ENCODE data around the gene ROR2.
"Not testable (repeated sequence)": the region's sequence is repeated elsewhere in the genome, so short reads cannot be mapped to it uniquely, and the experiment has no call there.

ROR2 gene

GRCh38 chr9:91532325-91532724 is 417.7 kb downstream of the ROR2 start:
- H3K4me3 ChIP-seq (ENCODE audit: control insufficient read depth, low read depth, low read length): no peak overlapping the region
- DNase-seq (ENCODE audit: low read depth): peak; percentile 35

GRCh38 chr9:91530829-91531228 is 419.2 kb downstream of the ROR2 start:
- no peak for DNase-seq (ENCODE audit: low read depth)
- no peak overlapping the region for H3K4me3 ChIP-seq (ENCODE audit: control insufficient read depth, low read depth, low read length)
- TF ChIP-seq CTCF (conservative IDR thresholded peaks at IDR 0.05; ENCODE audit: control insufficient read depth, insufficient read depth, low read depth, low read length): no peak

More at GRCh38 chr9:91532325-91532724, 417.7 kb downstream of the ROR2 start:
- TF ChIP-seq CTCF (conservative IDR thresholded peaks at IDR 0.05; ENCODE audit: control insufficient read depth, insufficient read depth, low read depth, low read length): no peak

DNA sequence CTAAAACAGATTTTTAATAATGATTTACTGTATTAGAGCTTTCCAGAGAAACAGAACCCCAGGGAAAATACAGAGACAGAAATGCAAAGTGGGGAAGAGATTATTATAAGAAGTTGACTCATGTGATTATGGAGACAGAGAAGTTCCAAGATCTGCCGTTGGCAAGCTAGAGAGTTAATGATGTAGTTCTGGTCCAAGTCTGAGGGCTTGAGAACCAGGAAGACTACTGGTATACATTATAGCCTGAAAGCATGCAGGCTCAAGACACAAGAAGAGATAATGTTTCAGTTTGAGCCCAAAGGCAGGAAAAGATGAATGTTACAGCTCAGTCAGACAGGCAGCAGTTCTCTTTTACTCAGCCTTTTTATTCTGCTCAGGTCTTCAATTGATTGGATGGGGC is 427.5 kb downstream of the ROR2 start:
- TF ChIP-seq CTCF (conservative IDR thresholded peaks at IDR 0.05; ENCODE audit: control insufficient read depth, insufficient read depth, low read depth, low read length): no peak
- no peak for DNase-seq (ENCODE audit: low read depth)
- H3K4me3 ChIP-seq (ENCODE audit: control insufficient read depth, low read depth, low read length): no peak overlapping the region

DNA sequence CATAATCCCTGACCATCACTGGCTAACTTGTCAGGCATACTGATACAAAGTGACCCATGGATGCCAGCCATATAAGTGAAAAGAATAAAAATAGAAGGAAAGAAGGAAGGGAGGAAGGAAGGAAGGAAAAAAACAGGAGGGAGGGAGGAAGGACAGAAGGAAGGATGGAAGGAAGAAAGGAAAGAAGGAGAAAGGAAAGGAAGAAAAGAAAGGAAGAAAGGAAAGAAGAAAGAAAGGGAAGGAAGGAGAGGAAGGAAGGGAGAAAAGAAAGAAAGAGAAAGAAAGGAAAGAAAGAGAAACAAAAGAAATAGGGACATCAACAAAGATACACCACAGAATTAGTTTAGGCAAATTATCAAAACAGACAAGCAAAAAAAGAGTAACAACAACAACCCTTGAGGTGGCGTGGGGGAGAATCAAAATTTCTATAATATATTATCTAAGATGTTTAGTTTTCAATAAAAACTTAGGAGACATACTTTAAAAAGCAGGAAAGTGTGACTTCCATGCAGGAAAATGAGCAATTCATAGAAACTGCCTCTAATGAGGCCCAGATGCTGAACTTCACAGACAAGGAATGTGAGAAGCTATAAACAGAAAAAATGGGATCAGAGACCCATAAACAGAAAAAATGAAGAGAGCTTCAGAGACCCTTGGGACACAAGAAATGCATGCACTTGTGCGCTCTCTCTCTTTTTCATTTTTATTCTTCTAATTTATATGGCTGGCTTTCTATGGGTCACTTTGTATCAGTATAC is 430.3 kb downstream of the ROR2 start:
- no peak overlapping the region for H3K4me3 ChIP-seq (ENCODE audit: control insufficient read depth, low read depth, low read length)
- DNase-seq (ENCODE audit: low read depth): no peak
- no peak for TF ChIP-seq CTCF (conservative IDR thresholded peaks at IDR 0.05; ENCODE audit: control insufficient read depth, insufficient read depth, low read depth, low read length)

- no peak overlapping the region for H3K4me3 ChIP-seq (ENCODE audit: control insufficient read depth, low read depth, low read length)
- TF ChIP-seq CTCF (conservative IDR thresholded peaks at IDR 0.05; ENCODE audit: control insufficient read depth, insufficient read depth, low read depth, low read length): no peak
- no peak for DNase-seq (ENCODE audit: low read depth)
These were observed 431.6 kb downstream of the ROR2 start for GRCh38 chr9:91518462-91518861.

DNA sequence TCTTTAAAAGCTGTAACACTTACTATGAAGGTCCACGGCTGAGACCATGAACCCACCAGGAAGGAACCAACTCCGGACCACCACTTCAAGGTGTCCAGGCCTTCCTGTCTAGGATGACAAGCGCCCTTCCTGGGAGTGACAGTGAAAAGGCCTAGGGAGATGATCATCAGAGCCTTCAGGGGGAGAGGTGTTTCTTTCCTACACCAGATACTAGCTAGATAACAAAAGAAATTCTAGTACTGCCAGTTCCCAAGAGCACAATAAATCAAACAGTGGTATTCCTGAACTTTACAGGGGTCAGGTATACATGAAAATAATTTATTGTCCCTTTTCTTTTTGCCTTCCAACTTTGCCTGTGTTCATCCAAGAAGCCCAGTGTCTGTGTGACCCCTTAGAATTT is 432.2 kb downstream of the ROR2 start:
- no peak for DNase-seq (ENCODE audit: low read depth)
- no peak overlapping the region for H3K4me3 ChIP-seq (ENCODE audit: control insufficient read depth, low read depth, low read length)
- no peak for TF ChIP-seq CTCF (conservative IDR thresholded peaks at IDR 0.05; ENCODE audit: control insufficient read depth, insufficient read depth, low read depth, low read length)

GRCh38 chr9:91517332-91517731 is 432.7 kb downstream of the ROR2 start:
- not testable (repeated sequence) for H3K4me3 ChIP-seq (ENCODE audit: control insufficient read depth, low read depth, low read length); DNase-seq (ENCODE audit: low read depth)
